AG09309 (cell line): Measurements from ENCODE around the gene EHD4.
A peak's percentile ranks its signal among the peaks of the same experiment; 100 is the strongest.

Source experiments
- DNase-seq: peaks from one replicate; pipeline ENCODE4 v3.0.0-alpha.2; 2010; ENCODE audit warnings: low read depth
- H3K4me3 ChIP-seq: 2 replicates; pipeline ENCODE4 v1.5.1; 2011; ENCODE audit warnings: mild to moderate bottlenecking, low read depth, low read length, moderate library complexity; ENCODE audit not compliant: control insufficient read depth
- CTCF ChIP-seq: IDR thresholded peaks from 2 replicates; pipeline ENCODE4 v1.5.1; 2011; ENCODE audit warnings: mild to moderate bottlenecking, low read depth, low read length, inconsistent platforms; ENCODE audit not compliant: insufficient read depth, control insufficient read depth; ENCODE audit errors: missing control alignments

EHD4 gene

GRCh38 chr15:41971895-41972252 lies 483 bp downstream of the EHD4 start:
- no peak for TF ChIP-seq CTCF
- no peak for DNase-seq
- peak overlapping the region; percentile 79 for H3K4me3 ChIP-seq

GRCh38 chr15:41971089-41971894 lies 1.1 kb downstream of the EHD4 start:
- peak overlapping the region; percentile 79 for H3K4me3 ChIP-seq
- no peak for TF ChIP-seq CTCF
- no peak for DNase-seq

- no peak overlapping the region for H3K4me3 ChIP-seq
- no peak for DNase-seq
- TF ChIP-seq CTCF = no peak
These were observed 1.9 kb downstream of the EHD4 start for GRCh38 chr15:41970456-41970855.

- H3K4me3 ChIP-seq = no peak overlapping the region
- TF ChIP-seq CTCF = no peak
- DNase-seq = no peak
These were observed 2.4 kb downstream of the EHD4 start for GRCh38 chr15:41969851-41970431.

- H3K4me3 ChIP-seq = no peak overlapping the region
- TF ChIP-seq CTCF = no peak
- DNase-seq = no peak
These were observed 3.7 kb downstream of the EHD4 start for GRCh38 chr15:41968701-41969100.

- TF ChIP-seq CTCF = no peak
- no peak overlapping the region for H3K4me3 ChIP-seq
- no peak for DNase-seq
These were observed 4.7 kb downstream of the EHD4 start for GRCh38 chr15:41967506-41968206.
